GM10266 (cell line): Measurements from ENCODE around the gene CSNK1G1.
"Not testable (repeated sequence)": the region's sequence is repeated elsewhere in the genome, so short reads cannot be mapped to it uniquely, and the experiment has no call there.

Experiments used
- DNase-seq: peaks from one replicate; pipeline ENCODE4 v3.0.0; 2012; ENCODE audit errors: extremely low spot score
- CTCF ChIP-seq: IDR thresholded peaks from 2 replicates; pipeline ENCODE4 v1.5.1; 2012; ENCODE audit warnings: mild to moderate bottlenecking, low read depth; ENCODE audit not compliant: control insufficient read depth, insufficient read depth; ENCODE audit errors: missing control alignments

CSNK1G1 gene

GRCh38 chr15:64348455-64348854 is 7.5 kb downstream of the CSNK1G1 start:
- TF ChIP-seq CTCF: no peak
- no peak for DNase-seq

DNA sequence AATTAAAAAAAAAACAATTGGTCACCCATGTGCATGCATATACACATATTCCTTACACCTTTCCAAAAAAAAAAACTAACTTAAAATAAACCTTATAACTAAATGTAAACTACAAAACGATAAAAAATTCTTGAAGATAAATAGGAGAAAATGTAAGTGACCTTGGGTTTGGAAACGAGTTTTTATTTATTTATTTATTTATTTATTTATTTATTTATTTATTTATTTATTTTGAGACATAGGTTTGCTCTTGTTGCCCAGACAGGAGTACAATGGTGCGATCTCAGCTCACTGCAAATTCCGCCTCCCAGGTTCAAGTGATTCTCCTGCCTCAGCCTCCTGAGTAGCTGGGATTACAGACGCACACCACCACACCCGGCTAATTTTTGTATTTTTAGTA is 9.7 kb downstream of the CSNK1G1 start:
- not testable (repeated sequence) for DNase-seq

DNA sequence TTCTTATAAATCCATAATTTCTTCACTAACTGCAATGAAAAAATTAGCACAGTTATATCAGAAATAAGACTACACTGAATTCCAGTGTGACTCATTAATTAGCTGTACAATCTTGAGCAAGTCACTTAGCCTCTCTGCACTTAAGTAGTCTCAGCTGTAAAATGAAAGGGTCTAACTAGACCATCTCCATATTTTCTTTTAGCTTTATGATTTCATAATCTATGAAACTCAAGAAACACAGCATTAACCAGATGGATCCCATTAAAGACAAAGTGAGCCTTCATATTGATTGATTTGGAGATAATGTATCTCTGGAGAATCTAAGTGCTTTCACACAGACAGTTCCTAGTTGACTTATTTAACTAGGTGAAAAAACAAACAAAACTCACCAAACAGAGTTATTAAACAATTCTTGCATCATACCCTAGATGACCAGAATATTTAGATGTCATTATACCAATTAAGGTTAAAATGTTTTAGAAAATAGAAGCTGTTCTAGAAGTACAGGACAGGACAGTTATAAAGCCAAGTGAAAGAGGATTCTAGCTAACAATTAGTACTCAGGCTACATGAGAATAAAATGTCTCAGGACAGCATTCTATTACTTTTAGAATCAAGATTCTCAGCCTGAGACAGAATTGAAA is 11.2 kb downstream of the CSNK1G1 start:
- no peak for TF ChIP-seq CTCF
- no peak for DNase-seq

GRCh38 chr15:64343841-64344240 is 12.1 kb downstream of the CSNK1G1 start:
- no peak for TF ChIP-seq CTCF
- DNase-seq: no peak

DNA sequence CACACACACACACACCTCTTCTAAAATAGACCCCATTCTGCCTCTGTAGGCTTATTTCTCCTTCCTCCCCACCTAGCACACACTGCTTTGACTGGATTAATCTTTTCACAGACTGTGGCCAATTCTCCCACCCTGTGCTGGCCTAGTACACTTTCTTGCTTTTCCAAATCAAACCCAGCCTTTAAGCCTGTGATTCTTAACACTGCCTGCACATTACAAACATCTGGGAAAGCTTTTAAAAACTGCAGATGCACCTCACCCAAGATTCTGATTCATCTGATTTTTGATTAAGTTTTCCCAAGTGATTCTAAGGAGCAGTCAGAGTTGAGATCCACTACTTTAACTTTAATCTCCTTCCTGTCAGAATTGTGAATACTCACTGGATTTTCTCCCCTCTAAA is 12.8 kb downstream of the CSNK1G1 start:
- TF ChIP-seq CTCF: no peak
- no peak for DNase-seq

DNA sequence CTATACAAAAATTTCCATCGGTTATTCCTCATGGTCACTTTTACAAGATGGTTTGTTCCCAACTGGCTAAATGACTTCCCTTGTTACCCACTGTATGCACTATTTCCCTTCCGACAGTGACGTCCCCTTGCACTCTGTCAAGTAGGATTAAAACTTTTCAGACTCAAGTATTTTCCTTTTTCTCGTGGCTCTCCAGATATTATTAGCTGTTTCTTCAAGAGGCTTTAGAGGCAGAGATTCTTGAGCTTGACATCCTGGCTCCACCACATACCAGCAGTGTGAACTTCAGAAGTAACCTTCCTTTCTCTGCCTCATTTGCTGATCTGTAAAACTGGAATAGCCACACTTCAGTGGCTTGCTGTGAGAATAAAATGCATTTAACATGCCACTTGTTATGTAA is 14.0 kb downstream of the CSNK1G1 start:
- no peak for DNase-seq
- TF ChIP-seq CTCF: no peak

GRCh38 chr15:64340355-64340754 is 15.6 kb downstream of the CSNK1G1 start:
- no peak for TF ChIP-seq CTCF

DNA sequence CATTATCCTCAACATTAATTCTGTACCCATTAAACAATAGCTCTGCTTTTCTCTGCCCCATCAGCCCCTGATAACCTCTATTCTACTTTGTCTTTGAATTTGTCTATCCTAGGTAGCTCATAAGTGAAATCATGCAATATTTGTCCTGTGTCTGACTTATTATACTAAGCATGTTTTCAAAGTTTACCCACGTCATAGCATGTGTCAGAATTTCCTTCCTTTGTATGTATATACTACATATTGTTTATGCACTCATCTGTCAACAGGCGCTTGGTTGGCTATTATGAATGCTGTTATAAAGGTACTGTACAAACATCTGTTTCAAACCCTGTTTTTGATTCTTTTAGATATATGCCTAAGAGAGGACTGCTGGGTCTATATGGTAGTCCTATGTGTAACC is 18.2 kb downstream of the CSNK1G1 start:
- TF ChIP-seq CTCF: no peak
- no peak for DNase-seq

More at GRCh38 chr15:64340355-64340754, 15.6 kb downstream of the CSNK1G1 start:
- DNase-seq: no peak
